Dermis microvascular lymphatic vessel endothelial cell (primary cell): ENCODE measurements around the gene ANKS1B. TPM values are rescaled to one million over a fixed set of nuclear protein-coding genes. Genes with fewer than 3 reads are reported as not detected.

Source experiments
- DNase-seq, 2 donors: peaks; one replicate each; pipeline versions ENCODE4 v3.0.0 to v3.0.0-alpha.2; 2010; ENCODE audit warnings: low read depth in 2 of 2
- total RNA-seq: library from RNA; depleted of rRNA; stranded (reverse); fragments of >200 nt; gene quantifications from 2 replicates; pipeline ENCODE4 v1.2.1, GENCODE V29; 2014

ANKS1B gene
- total RNA-seq, 1 donor from 2014 or later, result 0.13 TPM

GRCh38 chr12:98830657-98831056, 1154.1 kb downstream of the ANKS1B start:
- DNase-seq, result no peak

GRCh38 chr12:98828802-98829600, 1155.7 kb downstream of the ANKS1B start:
- DNase-seq, result no peak

DNA sequence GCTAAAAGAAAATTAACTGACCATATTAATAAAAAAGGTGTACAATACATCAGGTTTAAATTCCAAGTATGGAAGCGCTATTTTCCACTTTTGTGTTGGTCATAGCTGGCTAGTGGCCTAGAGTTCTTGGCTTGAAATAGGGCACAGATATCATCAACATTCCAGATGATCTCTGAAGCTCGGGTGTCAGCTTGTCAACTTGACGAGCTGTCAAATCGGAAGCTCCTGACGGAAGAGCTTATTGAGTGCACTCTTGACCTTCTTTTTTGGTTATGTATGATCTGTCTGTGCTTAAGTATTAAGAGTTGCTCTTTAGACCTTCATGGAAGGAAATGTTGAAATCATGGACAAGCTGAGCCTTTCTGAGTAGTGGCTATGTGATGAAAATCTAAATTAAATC, 1161.7 kb downstream of the ANKS1B start:
- DNase-seq, result peak; percentile 68 to 87

DNA sequence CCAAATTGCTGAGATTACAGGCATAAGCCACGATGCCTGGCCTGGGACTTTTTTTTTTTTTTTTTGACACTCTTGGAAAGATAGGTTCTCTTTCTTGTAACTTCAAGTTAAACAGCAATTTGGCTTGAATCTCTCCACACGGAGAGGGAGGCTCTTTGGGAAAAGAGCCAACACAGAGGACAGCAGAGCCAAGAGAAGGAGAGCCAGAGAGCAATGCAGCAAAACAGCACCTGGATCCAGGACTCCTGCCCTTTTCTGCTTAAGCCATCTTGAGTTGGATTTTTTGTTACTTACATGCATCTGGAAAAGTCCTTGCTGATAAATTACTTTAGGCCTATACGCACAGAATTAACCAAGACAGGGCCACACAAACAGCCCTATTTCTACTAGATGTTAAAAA, 1162.9 kb downstream of the ANKS1B start:
- DNase-seq, result peak; percentile 6 to 8

DNA sequence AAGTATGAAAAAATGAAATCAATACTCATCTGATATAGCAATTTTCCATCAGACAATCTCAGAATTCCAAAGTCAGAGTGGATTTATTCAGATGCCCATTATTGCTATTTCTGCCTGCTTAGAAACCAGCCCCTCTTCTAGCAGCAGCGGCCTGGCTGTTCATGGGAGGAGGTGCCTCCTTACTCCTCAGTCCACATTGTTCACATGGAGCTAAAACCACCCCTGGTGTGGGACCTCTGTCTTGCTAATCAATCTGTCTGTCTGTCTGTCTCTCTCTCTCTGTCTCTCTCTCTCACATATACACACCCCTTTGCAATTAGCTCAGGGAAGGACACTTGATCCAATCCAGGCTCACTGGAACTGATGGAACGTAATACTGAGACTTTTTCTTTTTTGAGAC, 1163.5 kb downstream of the ANKS1B start:
- DNase-seq, result no peak

DNA sequence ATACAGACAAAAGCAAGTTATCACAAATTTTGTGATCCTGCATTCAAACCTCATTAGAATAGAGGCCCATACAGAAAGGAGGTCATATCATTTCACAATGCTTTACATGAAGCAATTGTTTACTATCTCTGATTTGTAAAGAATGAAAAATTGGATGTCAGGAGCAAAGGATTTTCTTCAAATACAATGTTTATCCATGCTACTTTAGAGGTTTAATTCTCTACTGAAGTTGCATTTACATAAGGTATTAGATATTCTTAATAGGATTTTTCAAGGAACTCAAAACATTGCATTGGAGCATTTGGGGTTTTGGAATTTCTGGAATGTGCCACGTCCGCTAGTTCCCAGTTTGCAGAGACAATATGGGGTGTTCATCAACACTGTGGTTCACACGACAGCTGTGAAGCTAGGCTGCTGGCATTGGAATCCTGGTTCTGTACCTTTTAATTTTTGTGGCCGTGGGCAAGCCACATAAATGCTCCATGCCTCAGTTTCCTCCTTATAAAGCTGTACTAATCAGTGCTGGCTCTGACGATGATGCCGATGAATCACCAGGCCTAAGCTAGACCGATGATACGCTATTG, 1164.8 kb downstream of the ANKS1B start:
- DNase-seq, result no peak

DNA sequence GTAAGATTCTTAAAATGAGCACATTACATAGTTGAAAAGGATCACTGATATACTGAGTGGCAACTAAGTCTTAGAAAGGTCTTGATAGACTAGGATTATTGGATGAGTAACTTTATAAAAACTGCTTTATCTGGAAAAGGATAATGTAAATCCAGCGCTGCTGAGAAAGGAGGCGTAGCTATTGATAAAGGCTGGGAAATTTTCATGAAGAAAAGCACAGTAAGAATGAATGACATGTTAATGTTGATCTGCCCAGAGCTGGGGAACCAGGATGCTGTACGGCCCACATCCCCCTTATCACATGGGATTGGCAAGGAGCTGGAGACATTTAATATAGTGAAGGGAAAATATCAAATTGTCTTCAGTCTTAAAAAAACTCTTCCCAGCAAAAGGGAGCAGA, 1165.7 kb downstream of the ANKS1B start:
- DNase-seq, result no peak

DNA sequence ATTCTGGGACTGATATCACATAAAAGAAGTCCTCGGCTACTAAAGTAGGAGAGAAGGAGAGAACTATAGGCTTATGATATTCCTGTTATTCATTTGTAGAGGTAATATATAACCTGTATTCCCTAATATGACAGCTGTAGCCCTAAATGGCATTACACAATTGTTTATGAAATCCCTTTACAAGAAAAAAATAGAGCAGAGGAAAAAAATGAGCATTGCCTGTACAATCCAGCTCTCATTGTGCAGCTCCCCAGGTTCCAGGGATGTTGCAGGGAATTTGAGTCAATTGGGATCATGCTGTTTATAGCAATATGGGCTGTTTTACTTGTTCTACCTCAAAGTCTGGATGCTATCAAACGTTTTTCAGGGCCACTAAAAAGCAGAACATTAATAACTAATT, 1166.5 kb downstream of the ANKS1B start:
- no peak for DNase-seq

DNA sequence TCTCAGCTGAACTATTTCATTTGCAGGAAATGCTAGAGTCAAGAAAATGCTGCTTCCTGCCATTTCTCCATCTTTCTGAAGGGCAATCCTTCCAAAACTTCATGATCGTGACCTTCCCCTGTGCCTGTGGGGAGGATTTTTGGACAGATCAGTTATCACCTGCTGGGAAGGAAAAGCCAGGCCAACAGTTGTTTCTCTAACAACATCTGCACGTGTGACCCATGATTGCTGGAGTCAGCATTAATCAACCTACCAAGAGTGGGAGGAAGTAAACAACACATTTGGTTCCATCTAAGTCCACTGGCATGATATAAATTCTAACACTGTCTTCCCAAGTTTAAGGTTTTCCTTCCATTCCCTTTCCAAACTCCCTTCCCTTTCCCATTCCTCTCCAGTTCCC, 1167.0 kb downstream of the ANKS1B start:
- DNase-seq, result no peak

- DNase-seq, result no peak
These were observed 1168.0 kb downstream of the ANKS1B start for GRCh38 chr12:98816720-98817119.

GRCh38 chr12:98814254-98814653, 1170.5 kb downstream of the ANKS1B start:
- peak; percentile 87 for DNase-seq

DNA sequence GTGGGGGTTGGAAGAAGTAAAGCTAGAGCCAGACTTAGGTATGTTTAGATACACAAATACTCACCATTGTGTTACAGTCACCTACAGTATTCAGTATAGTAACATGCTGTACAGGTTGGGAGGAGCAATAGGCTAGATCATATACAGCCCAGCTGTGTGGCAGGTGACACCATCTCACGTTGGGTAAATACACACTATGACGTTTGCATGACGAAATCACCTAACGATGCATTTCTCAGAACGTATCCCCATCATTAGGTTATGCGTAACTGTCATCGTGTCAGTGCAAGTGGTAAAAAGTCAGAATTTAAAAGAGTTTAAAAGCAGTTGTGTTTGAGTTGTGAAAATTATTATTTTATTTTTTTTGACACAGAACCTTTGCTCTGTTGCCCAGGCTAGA, 1172.5 kb downstream of the ANKS1B start:
- DNase-seq, result no peak

DNA sequence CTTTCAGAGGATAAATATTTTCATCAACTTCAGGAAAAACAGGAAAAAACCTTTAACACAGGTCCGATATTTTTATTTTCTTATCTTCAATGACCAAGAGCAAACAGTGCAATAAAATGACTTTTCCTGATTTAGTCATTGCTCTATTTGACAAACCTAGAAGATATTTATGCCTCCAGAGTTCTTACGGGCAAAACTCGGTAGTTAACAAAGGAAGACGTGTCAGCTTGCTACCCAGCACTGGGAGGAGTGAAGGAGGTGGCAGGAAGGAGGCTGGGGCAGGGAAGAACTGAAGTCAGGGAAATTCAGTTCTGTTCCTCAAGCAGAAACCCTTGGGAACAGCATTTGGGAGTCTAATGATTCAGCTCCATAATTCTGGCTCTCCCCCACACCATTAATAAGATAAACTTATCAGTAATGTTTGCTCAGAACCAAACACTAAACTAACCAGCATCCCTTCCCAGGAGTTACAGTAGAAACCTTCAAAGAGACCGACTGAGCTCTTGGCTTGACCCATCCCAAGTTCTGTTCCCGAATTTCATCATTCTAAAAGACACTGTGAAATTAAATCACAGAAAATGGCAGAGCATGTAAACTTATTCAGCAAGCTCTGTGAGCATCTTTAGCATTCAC, 1176.4 kb downstream of the ANKS1B start:
- peak; percentile 11 to 59 for DNase-seq

GRCh38 chr12:98807187-98807586, 1177.5 kb downstream of the ANKS1B start:
- no peak for DNase-seq

DNA sequence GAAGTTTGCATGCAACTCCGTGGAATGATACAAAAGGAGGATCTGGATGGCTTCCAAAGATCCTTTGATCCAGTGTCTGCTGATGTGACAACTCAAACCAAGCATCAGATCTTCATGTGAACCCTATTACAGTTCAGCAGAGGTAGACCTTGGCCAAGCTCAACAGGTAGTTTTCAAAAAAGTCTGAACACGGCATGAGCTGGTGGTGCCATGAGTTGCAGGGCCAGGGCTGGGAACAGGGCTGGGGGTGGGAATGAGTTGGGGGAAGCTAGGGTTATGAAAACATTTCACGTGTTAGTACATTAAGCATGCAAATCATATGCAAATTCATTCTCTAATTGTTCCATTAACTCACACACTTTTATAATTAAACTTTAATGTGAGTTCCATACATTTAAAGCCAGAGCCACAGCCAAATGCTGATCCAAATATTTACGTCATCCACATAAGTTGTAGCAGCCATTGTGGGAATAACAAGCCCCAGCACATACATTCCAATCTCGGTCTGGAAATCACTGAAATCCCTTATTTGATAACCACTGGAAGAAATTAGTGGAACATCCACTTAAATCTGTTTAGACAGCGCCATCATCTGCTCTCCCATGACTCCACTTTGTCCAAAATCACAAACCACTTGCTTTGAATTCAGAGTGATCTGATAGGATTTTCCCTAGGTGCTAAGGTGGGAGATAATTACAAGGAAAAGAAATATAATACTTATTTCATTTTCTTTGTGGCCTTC, 1181.1 kb downstream of the ANKS1B start:
- DNase-seq, result no peak

GRCh38 chr12:98799822-98800221, 1184.9 kb downstream of the ANKS1B start:
- no peak for DNase-seq

GRCh38 chr12:98799146-98799810, 1185.5 kb downstream of the ANKS1B start:
- DNase-seq, result no peak

- no peak for DNase-seq
These were observed 1187.5 kb downstream of the ANKS1B start for GRCh38 chr12:98797200-98797599.

- no peak for DNase-seq
These were observed 1188.0 kb downstream of the ANKS1B start for GRCh38 chr12:98796745-98797144.

GRCh38 chr12:98793121-98793520, 1191.6 kb downstream of the ANKS1B start:
- DNase-seq, result no peak

GRCh38 chr12:98791406-98791805, 1193.3 kb downstream of the ANKS1B start:
- DNase-seq, result no peak

DNA sequence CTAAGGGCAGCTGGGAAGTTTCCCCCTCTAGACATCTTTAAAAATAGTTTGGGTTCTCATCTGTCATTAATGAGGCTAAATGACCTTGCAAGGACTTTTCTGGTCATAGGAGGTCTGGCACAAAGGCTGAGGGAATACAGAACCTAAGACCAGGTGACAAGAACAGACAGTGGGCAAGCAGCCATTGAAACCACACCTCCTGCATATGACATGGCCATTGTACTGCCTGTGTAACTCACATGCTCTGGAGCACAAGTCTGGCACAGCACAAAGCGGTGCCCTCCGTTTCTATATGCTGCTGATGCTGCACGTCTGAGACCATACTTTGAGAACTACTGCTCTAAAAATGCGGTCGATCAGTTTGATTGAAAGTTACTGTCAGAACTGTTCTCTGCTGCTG, 1196.3 kb downstream of the ANKS1B start:
- no peak for DNase-seq
